ENCODE results near the gene PDE8A.

DNA sequence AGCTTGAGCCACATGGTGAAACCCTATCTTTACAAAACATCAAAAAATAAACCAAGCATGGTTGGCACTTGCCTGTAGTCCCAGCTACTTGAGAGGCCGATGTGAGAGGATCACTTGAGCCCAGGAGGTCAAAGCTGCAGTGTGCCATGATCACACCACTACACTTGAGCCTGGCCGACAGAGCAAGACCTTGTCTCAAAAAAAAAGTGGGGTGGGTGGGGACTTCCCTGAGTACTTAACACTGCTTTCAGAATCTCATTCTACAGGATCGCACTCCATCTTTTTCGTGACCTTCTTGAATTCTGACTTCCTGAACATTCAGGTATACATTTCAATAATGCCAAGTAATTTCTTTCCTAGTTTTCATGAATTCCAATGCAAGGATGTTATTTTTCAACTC lies 91.3 kb downstream of the PDE8A start:
- no peak for TF ChIP-seq CTCF (IDR thresholded peaks at IDR 0.05)
- TF ChIP-seq POLR2A (IDR thresholded peaks at IDR 0.05), result no peak
